ENCODE measurements around the gene CYYR1.

CYYR1 gene

GRCh38 chr21:26555540-26556146, 17.4 kb downstream of the CYYR1 start:
- no peak overlapping the region for H3K27ac ChIP-seq
- no peak overlapping the region for H3K4me3 ChIP-seq

GRCh38 chr21:26554365-26554764, 18.7 kb downstream of the CYYR1 start:
- Histone ChIP-seq H3K27ac (no peak overlapping the region), H3K4me3 (no peak overlapping the region)

GRCh38 chr21:26553898-26554297, 19.2 kb downstream of the CYYR1 start:
- Histone ChIP-seq H3K4me3 (no peak overlapping the region), H3K27ac (no peak overlapping the region)

GRCh38 chr21:26550326-26550725, 22.8 kb downstream of the CYYR1 start:
- Histone ChIP-seq H3K27ac (peak overlapping the region in 10 of 21 experiments; percentile 31 to 78 (median 43)), H3K4me3 (no peak overlapping the region)

- H3K4me3 ChIP-seq, result no peak overlapping the region
- peak overlapping the region in 9 of 21 experiments; percentile 17 to 74 (median 44) for H3K27ac ChIP-seq
Observed at GRCh38 chr21:26546446-26547097, 26.5 kb downstream of the CYYR1 start.

GRCh38 chr21:26544201-26544775, 28.8 kb downstream of the CYYR1 start:
- Histone ChIP-seq H3K4me3 (no peak overlapping the region), H3K27ac (peak overlapping the region in 1 of 21 experiments; percentile 15)

DNA sequence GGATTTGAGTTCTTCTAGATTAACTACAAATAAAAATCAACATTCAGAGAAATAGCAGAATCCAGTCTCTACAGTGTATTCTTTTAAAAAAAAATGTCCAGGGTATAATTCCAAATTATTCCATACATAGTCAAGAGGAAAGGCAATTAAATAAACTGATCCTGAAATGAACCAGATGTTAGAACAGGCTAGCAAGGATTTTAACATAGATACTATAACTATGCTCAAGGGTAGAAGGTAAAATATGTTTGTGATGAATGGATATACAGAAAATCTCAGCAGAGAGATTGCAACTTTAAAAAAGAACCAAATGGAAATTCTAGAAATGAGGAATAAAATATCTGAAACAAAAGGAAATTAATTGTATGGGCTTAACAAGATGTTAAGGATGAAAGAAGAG, 32.4 kb downstream of the CYYR1 start:
- H3K27ac ChIP-seq, result no peak overlapping the region
- H3K4me3 ChIP-seq, result no peak overlapping the region

GRCh38 chr21:26539566-26539965, 33.5 kb downstream of the CYYR1 start:
- H3K4me3 ChIP-seq, result no peak overlapping the region
- H3K27ac ChIP-seq, result no peak overlapping the region

DNA sequence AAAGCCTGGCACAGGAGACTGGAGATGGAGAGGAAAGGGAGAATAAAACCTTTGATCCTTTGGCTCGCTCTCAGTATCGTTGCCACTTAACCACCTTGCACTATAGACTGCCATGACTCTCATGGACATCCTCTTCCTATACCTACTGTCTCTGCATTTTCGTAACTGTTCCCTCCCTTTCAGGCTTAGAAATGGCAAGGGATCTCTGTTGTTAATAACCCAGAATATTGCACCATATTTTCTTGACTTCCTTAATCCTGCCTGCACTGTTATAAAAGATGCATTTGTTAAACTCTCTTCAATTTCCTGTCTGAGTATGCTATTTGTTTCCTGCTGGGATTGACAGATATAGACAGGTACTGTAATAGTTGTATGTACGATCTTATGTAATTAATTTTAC, 38.6 kb downstream of the CYYR1 start:
- Histone ChIP-seq H3K27ac (no peak overlapping the region), H3K4me3 (no peak overlapping the region)

GRCh38 chr21:26532208-26532607, 40.9 kb downstream of the CYYR1 start:
- Histone ChIP-seq H3K4me3 (no peak overlapping the region), H3K27ac (no peak overlapping the region)

GRCh38 chr21:26529526-26529925, 43.6 kb downstream of the CYYR1 start:
- Histone ChIP-seq H3K27ac (no peak overlapping the region), H3K4me3 (no peak overlapping the region)

- H3K4me3 ChIP-seq, result no peak overlapping the region
- H3K27ac ChIP-seq, result no peak overlapping the region
Observed at GRCh38 chr21:26528882-26529281, 44.2 kb downstream of the CYYR1 start.

DNA sequence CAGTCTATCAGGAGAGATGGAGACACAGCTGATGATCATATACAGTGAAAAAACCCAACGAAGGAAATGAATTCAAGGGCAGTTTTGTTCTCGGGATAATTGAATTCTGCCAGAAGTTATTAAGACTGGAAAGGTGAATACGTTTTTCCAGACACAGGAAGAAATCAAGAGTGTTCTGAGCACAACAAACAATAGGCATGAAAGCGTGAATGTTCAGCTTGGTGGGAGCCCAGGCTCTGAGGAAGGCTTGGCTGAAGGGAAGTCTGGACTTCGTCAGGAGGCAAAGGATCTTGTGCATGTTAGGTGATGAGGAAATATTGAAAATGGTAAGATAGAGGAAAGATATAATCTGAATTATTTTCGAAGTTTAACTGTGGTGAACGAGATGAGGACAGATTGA, 50.4 kb downstream of the CYYR1 start:
- Histone ChIP-seq H3K27ac (no peak overlapping the region), H3K4me3 (no peak overlapping the region)

- Histone ChIP-seq H3K4me3 (no peak overlapping the region), H3K27ac (no peak overlapping the region)
Observed at GRCh38 chr21:26519142-26519541, 53.9 kb downstream of the CYYR1 start.

DNA sequence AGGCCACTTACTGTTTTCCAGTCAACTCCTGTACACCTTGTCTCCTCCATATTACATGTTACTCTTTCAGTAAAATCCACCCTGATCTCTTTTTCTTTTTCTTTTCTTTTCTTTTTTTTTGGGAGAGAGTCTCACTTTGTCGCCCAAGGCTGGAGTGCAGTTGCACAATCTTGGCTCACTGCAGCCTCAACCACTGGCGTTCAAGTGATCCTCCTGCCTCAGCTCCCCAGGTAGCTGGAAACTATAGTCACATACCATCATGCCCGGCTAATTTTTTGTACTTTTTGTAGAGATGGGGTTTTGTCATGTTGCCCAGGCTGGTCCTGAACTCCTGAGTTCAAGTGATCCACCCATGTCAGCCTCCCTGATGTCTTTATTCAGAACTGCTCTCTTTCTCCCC, 57.8 kb downstream of the CYYR1 start:
- H3K4me3 ChIP-seq, result no peak overlapping the region
- no peak overlapping the region for H3K27ac ChIP-seq

GRCh38 chr21:26513212-26513611, 59.9 kb downstream of the CYYR1 start:
- Histone ChIP-seq H3K27ac (peak overlapping the region in 1 of 21 experiments; percentile 59), H3K4me3 (no peak overlapping the region)

GRCh38 chr21:26512664-26513063, 60.4 kb downstream of the CYYR1 start:
- Histone ChIP-seq H3K27ac (peak overlapping the region in 1 of 21 experiments; percentile 59), H3K4me3 (no peak overlapping the region)

- H3K27ac ChIP-seq, result no peak overlapping the region
Observed at GRCh38 chr21:26508903-26509302, 64.2 kb downstream of the CYYR1 start.

GRCh38 chr21:26506956-26507355, 66.1 kb downstream of the CYYR1 start:
- Histone ChIP-seq H3K27ac (no peak overlapping the region), H3K4me3 (no peak overlapping the region)

More at GRCh38 chr21:26508903-26509302, 64.2 kb downstream of the CYYR1 start:
- no peak overlapping the region for H3K4me3 ChIP-seq

- no peak overlapping the region for H3K27ac ChIP-seq
Observed at GRCh38 chr21:26505211-26505610, 67.9 kb downstream of the CYYR1 start.

GRCh38 chr21:26503414-26503813, 69.7 kb downstream of the CYYR1 start:
- H3K4me3 ChIP-seq, result no peak overlapping the region
- no peak overlapping the region for H3K27ac ChIP-seq

More at GRCh38 chr21:26505211-26505610, 67.9 kb downstream of the CYYR1 start:
- H3K4me3 ChIP-seq, result no peak overlapping the region
